Skeletal muscle satellite cell (primary cell): ENCODE measurements around the gene SFPQ.
A peak's percentile ranks its signal among the peaks of the same experiment; 100 is the strongest.
"Not testable (repeated sequence)": the region's sequence is repeated elsewhere in the genome, so short reads cannot be mapped to it uniquely, and the experiment has no call there.

ENCODE experiments used
- H3K27me3 ChIP-seq: 2 replicates; pipeline ENCODE4 v1.7.0; 2013; ENCODE audit warnings: low read length; ENCODE audit not compliant: control insufficient read depth, insufficient read depth
- H3K36me3 ChIP-seq: 2 replicates; pipeline ENCODE4 v1.7.0; 2013; ENCODE audit warnings: mild to moderate bottlenecking, control low read depth, low read length; ENCODE audit not compliant: insufficient read depth
- H3K4me1 ChIP-seq: 2 replicates; pipeline ENCODE4 v1.7.0; 2013; ENCODE audit warnings: low read length; ENCODE audit not compliant: control insufficient read depth, insufficient read depth
- H3K4me2 ChIP-seq: 2 replicates; pipeline ENCODE4 v1.7.0; 2013; ENCODE audit warnings: mild to moderate bottlenecking, low read length
- H3K4me3 ChIP-seq: 2 replicates; pipeline ENCODE4 v1.7.0; 2013; ENCODE audit warnings: low read length
- H3K9ac ChIP-seq: 2 replicates; pipeline ENCODE4 v1.7.0; 2013; ENCODE audit warnings: mild to moderate bottlenecking, low read depth, low read length, moderate library complexity
- H3K9me3 ChIP-seq: replicated peaks from 2 replicates; pipeline ENCODE4 v1.7.0; 2013; ENCODE audit warnings: mild to moderate bottlenecking, control low read depth, low read length

The SFPQ gene

GRCh38 chr1:35173491-35173890, 19.5 kb downstream of the SFPQ start:
- H3K4me2 ChIP-seq = no peak overlapping the region
- no peak overlapping the region for H3K4me3 ChIP-seq
- H3K9me3 ChIP-seq = no peaks in the 10 kb centered on the region
- H3K36me3 ChIP-seq = peaks cover 42% of the 10 kb centered on the region
- H3K27me3 ChIP-seq = no peaks in the 10 kb centered on the region
- H3K9ac ChIP-seq = no peak overlapping the region
- H3K4me1 ChIP-seq = no peaks in the 10 kb centered on the region

- Histone ChIP-seq H3K4me1 (no peaks in the 10 kb centered on the region), H3K27me3 (no peaks in the 10 kb centered on the region), H3K9me3 (no peaks in the 10 kb centered on the region), H3K36me3 (peaks cover 28% of the 10 kb centered on the region), H3K9ac (no peak overlapping the region), H3K4me3 (no peak overlapping the region), H3K4me2 (no peak overlapping the region)
These were observed 20.9 kb downstream of the SFPQ start for GRCh38 chr1:35172022-35172421.

GRCh38 chr1:35171579-35171978, 21.4 kb downstream of the SFPQ start:
- Histone ChIP-seq H3K27me3 (no peaks in the 10 kb centered on the region), H3K4me2 (no peak overlapping the region), H3K4me3 (no peak overlapping the region), H3K4me1 (no peaks in the 10 kb centered on the region), H3K36me3 (peaks cover 25% of the 10 kb centered on the region), H3K9ac (no peak overlapping the region), H3K9me3 (no peaks in the 10 kb centered on the region)

GRCh38 chr1:35164893-35165292, 28.1 kb downstream of the SFPQ start:
- Histone ChIP-seq H3K27me3 (no peaks in the 10 kb centered on the region), H3K4me2 (no peak overlapping the region), H3K9me3 (no peaks in the 10 kb centered on the region), H3K9ac (no peak overlapping the region), H3K36me3 (no peaks in the 10 kb centered on the region), H3K4me3 (no peak overlapping the region), H3K4me1 (no peaks in the 10 kb centered on the region)

- Histone ChIP-seq H3K4me2 (no peak overlapping the region), H3K4me3 (no peak overlapping the region), H3K27me3 (no peaks in the 10 kb centered on the region), H3K9me3 (no peaks in the 10 kb centered on the region), H3K4me1 (no peaks in the 10 kb centered on the region), H3K9ac (no peak overlapping the region), H3K36me3 (no peaks in the 10 kb centered on the region)
These were observed 41.7 kb downstream of the SFPQ start for GRCh38 chr1:35151220-35151619.

GRCh38 chr1:35145892-35146549, 46.9 kb downstream of the SFPQ start:
- H3K4me1 ChIP-seq, H3K27me3 ChIP-seq, H3K36me3 ChIP-seq, H3K9ac ChIP-seq, H3K4me3 ChIP-seq, H3K9me3 ChIP-seq: not testable (repeated sequence)
- peak overlapping the region; percentile 71 for H3K4me2 ChIP-seq

GRCh38 chr1:35143737-35144508, 49.0 kb downstream of the SFPQ start:
- Histone ChIP-seq H3K4me3 (no peak overlapping the region), H3K4me2 (no peak overlapping the region), H3K27me3 (peaks cover 2% of the 10 kb centered on the region), H3K9ac (no peak overlapping the region), H3K4me1 (no peaks in the 10 kb centered on the region), H3K36me3 (no peaks in the 10 kb centered on the region), H3K9me3 (no peaks in the 10 kb centered on the region)

- H3K27me3 ChIP-seq, H3K36me3 ChIP-seq, H3K4me3 ChIP-seq, H3K9me3 ChIP-seq, H3K4me1 ChIP-seq, H3K9ac ChIP-seq, H3K4me2 ChIP-seq: not testable (repeated sequence)
These were observed 50.2 kb downstream of the SFPQ start for GRCh38 chr1:35142728-35143127.

GRCh38 chr1:35142294-35142693, 50.7 kb downstream of the SFPQ start:
- H3K9me3 ChIP-seq, H3K4me2 ChIP-seq, H3K9ac ChIP-seq, H3K4me1 ChIP-seq, H3K36me3 ChIP-seq, H3K27me3 ChIP-seq, H3K4me3 ChIP-seq: not testable (repeated sequence)

- H3K27me3 ChIP-seq, H3K4me3 ChIP-seq, H3K9me3 ChIP-seq, H3K4me1 ChIP-seq, H3K9ac ChIP-seq, H3K36me3 ChIP-seq, H3K4me2 ChIP-seq: not testable (repeated sequence)
These were observed 55.4 kb downstream of the SFPQ start for GRCh38 chr1:35137590-35137989.

- Histone ChIP-seq H3K9me3 (no peaks in the 10 kb centered on the region), H3K27me3 (no peaks in the 10 kb centered on the region), H3K4me2 (no peak overlapping the region), H3K9ac (no peak overlapping the region), H3K4me3 (no peak overlapping the region), H3K36me3 (no peaks in the 10 kb centered on the region), H3K4me1 (no peaks in the 10 kb centered on the region)
These were observed 56.2 kb downstream of the SFPQ start for GRCh38 chr1:35136780-35137179.
